Neural cell (in vitro differentiated cells): ENCODE data around the gene PPP1R1A. TPM values are rescaled to one million over a fixed set of nuclear protein-coding genes. Genes with fewer than 3 reads are reported as not detected.

Experiments
- H2AFZ ChIP-seq: fragments of 200-600, 300-800 bp; sonication (generic), shearing (Covaris generic); 2 replicates; pipeline ENCODE4 v1.6.0; 2014; ENCODE audit warnings: low read depth, mild to moderate bottlenecking, antibody characterized with exemption, low read length, moderate library complexity
- H3F3A ChIP-seq: fragments of 200-600 bp; shearing (Covaris generic); 2 replicates; pipeline ENCODE4 v1.6.1; 2016; ENCODE audit warnings: mild to moderate bottlenecking, moderate library complexity, mixed read lengths, antibody characterized with exemption, low read length; ENCODE audit not compliant: insufficient read depth, poor library complexity, severe bottlenecking
- H3K27ac ChIP-seq: fragments of 200-600, 300-800 bp; sonication (generic), shearing (Covaris generic); 2 replicates; pipeline ENCODE4 v1.5.1; 2014; ENCODE audit warnings: mild to moderate bottlenecking, low read length, moderate library complexity
- H3K27me3 ChIP-seq: fragments of 300-800, 200-600 bp; sonication (generic), shearing (Covaris generic); 2 replicates; pipeline ENCODE4 v1.6.0; 2014; ENCODE audit warnings: mild to moderate bottlenecking, low read depth, low read length, moderate library complexity; ENCODE audit not compliant: insufficient read depth
- H3K36me3 ChIP-seq: fragments of 300-800, 200-600 bp; sonication (generic), shearing (Covaris generic); 2 replicates; pipeline ENCODE4 v1.5.1; 2014; ENCODE audit warnings: mild to moderate bottlenecking, antibody characterized with exemption, low read length, moderate library complexity; ENCODE audit not compliant: insufficient read depth
- H3K4me2 ChIP-seq: fragments of 300-800, 200-600 bp; sonication (generic), shearing (Covaris generic); 2 replicates; pipeline ENCODE4 v1.6.0; 2014; ENCODE audit warnings: mild to moderate bottlenecking, low read length
- H3K4me3 ChIP-seq: fragments of 300-800, 200-600 bp; sonication (generic), shearing (Covaris generic); 2 replicates; pipeline ENCODE4 v1.5.1; 2014; ENCODE audit warnings: mild to moderate bottlenecking, low read length, moderate library complexity
- H3K79me2 ChIP-seq: fragments of 200-600 bp; shearing (Covaris generic); replicated peaks from 2 replicates; pipeline ENCODE4 v1.6.0; 2014; ENCODE audit warnings: mild to moderate bottlenecking, low read length, moderate library complexity; ENCODE audit not compliant: insufficient read depth
- H3K9ac ChIP-seq: fragments of 300-800, 200-600 bp; sonication (generic), shearing (Covaris generic); 2 replicates; pipeline ENCODE4 v1.6.1; 2016; ENCODE audit warnings: mild to moderate bottlenecking, low read length, mixed read lengths
- H3K9me2 ChIP-seq: fragments of 200-600 bp; shearing (Covaris generic); 2 replicates; pipeline ENCODE4 v1.6.1; 2016; ENCODE audit warnings: mild to moderate bottlenecking, low read length, mixed read lengths; ENCODE audit not compliant: insufficient read depth
- H3K9me3 ChIP-seq: fragments of 200-600, 300-800 bp; sonication (generic), shearing (Covaris generic); 2 replicates; pipeline ENCODE4 v1.6.1; 2016; ENCODE audit warnings: mild to moderate bottlenecking, mixed run types, low read length, moderate library complexity, mixed read lengths
- H4K20me1 ChIP-seq: fragments of 200-600 bp; shearing (Covaris generic); 2 replicates; pipeline ENCODE4 v1.6.1; 2016; ENCODE audit warnings: mild to moderate bottlenecking, mixed run types; ENCODE audit not compliant: insufficient read depth
- CTCF ChIP-seq: fragments of 450-650 bp; IDR thresholded peaks from 2 replicates; pipeline ENCODE4 v1.5.1; 2014; ENCODE audit warnings: antibody characterized with exemption, mild to moderate bottlenecking, moderate library complexity; ENCODE audit not compliant: poor library complexity, severe bottlenecking
- EZH2 ChIP-seq: fragments of 200-600, 300-800 bp; shearing (Covaris generic), sonication (generic); IDR thresholded peaks from 2 replicates; pipeline ENCODE4 v1.6.1; 2014; ENCODE audit warnings: antibody characterized with exemption, low read length, borderline replicate concordance, mild to moderate bottlenecking; ENCODE audit not compliant: insufficient read depth, poor library complexity, severe bottlenecking
- MXI1 ChIP-seq: fragments of 450-650 bp; conservative IDR thresholded peaks from 2 replicates; pipeline ENCODE4 v1.6.1; 2014; ENCODE audit warnings: antibody characterized with exemption, mild to moderate bottlenecking; ENCODE audit not compliant: poor library complexity, severe bottlenecking
- POLR2AphosphoS5 ChIP-seq: IDR thresholded peaks from 2 replicates; pipeline ENCODE4 v1.6.1; 2012
- RAD21 ChIP-seq: fragments of 450-650 bp; conservative IDR thresholded peaks from 2 replicates; pipeline ENCODE4 v1.6.1; 2014; ENCODE audit warnings: antibody characterized with exemption, mild to moderate bottlenecking, moderate library complexity
- REST ChIP-seq: IDR thresholded peaks from 2 replicates; pipeline ENCODE4 v1.6.1; 2012; ENCODE audit warnings: borderline replicate concordance
- SMC3 ChIP-seq: fragments of 450-650 bp; conservative IDR thresholded peaks from 2 replicates; pipeline ENCODE4 v1.6.1; 2014; ENCODE audit warnings: antibody characterized with exemption, mild to moderate bottlenecking, moderate library complexity; ENCODE audit not compliant: poor library complexity
- TAF1 ChIP-seq: IDR thresholded peaks from 2 replicates; pipeline ENCODE4 v1.6.1; 2012; ENCODE audit warnings: low read depth
- polyA plus RNA-seq: library from polyadenylated mRNA; depleted of rRNA; stranded (reverse); fragments of >200 nt; gene quantifications from 2 replicates; pipeline ENCODE4 v1.2.3, GENCODE V29; 2014

PPP1R1A gene
- polyA plus RNA-seq, 1 donor from 2014 or later: 28.9 TPM

DNA sequence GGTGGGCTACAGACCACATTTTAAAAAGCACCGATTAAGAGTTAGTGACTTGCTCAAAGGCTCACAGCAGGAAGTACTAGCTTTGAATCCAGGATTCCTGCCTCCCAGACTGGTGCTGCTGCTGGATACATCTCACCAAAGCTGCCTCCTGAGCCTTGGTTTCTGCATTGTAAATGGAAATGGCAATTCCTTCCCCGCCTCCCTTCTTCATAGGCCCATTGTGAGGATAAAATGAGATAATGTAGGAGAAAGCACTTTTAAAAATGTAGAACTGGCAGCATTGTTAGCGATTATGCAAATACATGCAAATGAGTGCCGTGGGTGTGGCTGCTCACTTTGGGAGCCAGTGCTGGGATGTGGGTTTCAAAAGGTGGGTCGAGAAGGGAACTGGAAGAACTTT, 23.7 kb downstream of the PPP1R1A start:
- no peaks in the 10 kb centered on the region for H3K27me3 ChIP-seq
- no peaks in the 10 kb centered on the region for H3K36me3 ChIP-seq
- H3K9me2 ChIP-seq: no peaks in the 10 kb centered on the region
- H3K9me3 ChIP-seq: no peaks in the 10 kb centered on the region
- TF ChIP-seq RAD21: no peak
- TF ChIP-seq TAF1: no peak
- TF ChIP-seq SMC3: no peak
- no peak for TF ChIP-seq CTCF
- no peak for TF ChIP-seq REST
- no peak for TF ChIP-seq POLR2AphosphoS5
- no peak for TF ChIP-seq MXI1
- no peak for TF ChIP-seq EZH2
- no peaks in the 10 kb centered on the region for H4K20me1 ChIP-seq
- H3K4me2 ChIP-seq: no peak overlapping the region
- no peaks in the 10 kb centered on the region for H3K79me2 ChIP-seq
- no peak overlapping the region for H3K27ac ChIP-seq
- no peak overlapping the region for H2AFZ ChIP-seq
- no peak overlapping the region for H3K4me3 ChIP-seq
- H3F3A ChIP-seq: no peaks in the 10 kb centered on the region
- no peak overlapping the region for H3K9ac ChIP-seq

DNA sequence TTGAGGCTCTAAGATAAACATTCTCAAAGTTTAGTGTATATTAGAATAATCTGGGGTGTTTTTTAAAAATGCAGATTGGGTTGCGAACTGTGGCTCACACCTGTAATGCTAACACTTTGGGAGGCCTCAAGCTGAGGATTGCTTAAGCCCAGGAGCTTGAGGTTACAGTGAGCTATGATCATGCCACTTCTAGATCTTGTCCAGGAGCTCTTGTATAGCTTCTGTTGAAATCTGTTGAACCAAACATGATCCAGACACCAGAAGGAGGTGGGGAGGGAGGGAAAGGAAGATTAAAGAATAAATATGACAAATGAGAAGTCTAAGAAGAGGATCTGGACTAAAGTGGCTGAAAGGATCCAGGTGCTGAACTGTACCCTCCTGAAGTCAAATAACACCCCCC, 24.7 kb downstream of the PPP1R1A start:
- H3K9me2 ChIP-seq: no peaks in the 10 kb centered on the region
- no peaks in the 10 kb centered on the region for H3K79me2 ChIP-seq
- H2AFZ ChIP-seq: no peak overlapping the region
- H3K9me3 ChIP-seq: no peaks in the 10 kb centered on the region
- H3K9ac ChIP-seq: no peak overlapping the region
- no peak overlapping the region for H3K4me3 ChIP-seq
- no peaks in the 10 kb centered on the region for H3K27me3 ChIP-seq
- no peaks in the 10 kb centered on the region for H3K36me3 ChIP-seq
- H4K20me1 ChIP-seq: no peaks in the 10 kb centered on the region
- no peak overlapping the region for H3K4me2 ChIP-seq
- H3K27ac ChIP-seq: no peak overlapping the region
- no peaks in the 10 kb centered on the region for H3F3A ChIP-seq
- no peak for TF ChIP-seq REST
- TF ChIP-seq RAD21: no peak
- TF ChIP-seq TAF1: no peak
- no peak for TF ChIP-seq CTCF
- no peak for TF ChIP-seq POLR2AphosphoS5
